ENCODE results near the gene WAPL.

Gene WAPL

GRCh38 chr10:86508217-86508616 is 13.4 kb downstream of the WAPL start:
- no peak for DNase-seq (ENCODE audit: low read depth)

GRCh38 chr10:86506499-86506898 is 15.1 kb downstream of the WAPL start:
- TF ChIP-seq CTCF (conservative IDR thresholded peaks at IDR 0.05; ENCODE audit: low read depth, low read length): no peak
- no peak for DNase-seq (ENCODE audit: low read depth)
- H3K4me3 ChIP-seq (ENCODE audit: low read length): no peak overlapping the region

More at GRCh38 chr10:86508217-86508616, 13.4 kb downstream of the WAPL start:
- no peak overlapping the region for H3K4me3 ChIP-seq (ENCODE audit: low read length)
- no peak for TF ChIP-seq CTCF (conservative IDR thresholded peaks at IDR 0.05; ENCODE audit: low read depth, low read length)

GRCh38 chr10:86506062-86506461 is 15.5 kb downstream of the WAPL start:
- TF ChIP-seq CTCF (conservative IDR thresholded peaks at IDR 0.05; ENCODE audit: low read depth, low read length): no peak
- DNase-seq (ENCODE audit: low read depth): no peak
- no peak overlapping the region for H3K4me3 ChIP-seq (ENCODE audit: low read length)

- H3K4me3 ChIP-seq (ENCODE audit: low read length): no peak overlapping the region
- TF ChIP-seq CTCF (conservative IDR thresholded peaks at IDR 0.05; ENCODE audit: low read depth, low read length): no peak
- DNase-seq (ENCODE audit: low read depth): no peak
Measured at GRCh38 chr10:86504510-86504909, 17.1 kb downstream of the WAPL start.

- no peak for TF ChIP-seq CTCF (conservative IDR thresholded peaks at IDR 0.05; ENCODE audit: low read depth, low read length)
- no peak overlapping the region for H3K4me3 ChIP-seq (ENCODE audit: low read length)
- DNase-seq (ENCODE audit: low read depth): no peak
Measured at GRCh38 chr10:86500846-86501245, 20.7 kb downstream of the WAPL start.

GRCh38 chr10:86498598-86498997 is 23.0 kb downstream of the WAPL start:
- TF ChIP-seq CTCF (conservative IDR thresholded peaks at IDR 0.05; ENCODE audit: low read depth, low read length): no peak
- no peak for DNase-seq (ENCODE audit: low read depth)
- H3K4me3 ChIP-seq (ENCODE audit: low read length): no peak overlapping the region

- TF ChIP-seq CTCF (conservative IDR thresholded peaks at IDR 0.05; ENCODE audit: low read depth, low read length): no peak
- no peak for DNase-seq (ENCODE audit: low read depth)
- H3K4me3 ChIP-seq (ENCODE audit: low read length): no peak overlapping the region
Measured at GRCh38 chr10:86497621-86498020, 24.0 kb downstream of the WAPL start.
